Astrocyte of the spinal cord (primary cell): ENCODE data around the gene PPP2R5E.

ENCODE experiments used
- DNase-seq: peaks from one replicate; pipeline ENCODE4 v3.0.0; 2011; ENCODE audit warnings: low read depth, low spot score
- H3K4me3 ChIP-seq: 2 replicates; pipeline ENCODE4 v1.5.1; 2011; ENCODE audit warnings: low read depth, mild to moderate bottlenecking, low read length, moderate library complexity
- in situ Hi-C: cut with HindIII; loops from 2 replicates; pipeline ENCODE4 v1.10.0; 2017; ENCODE audit warnings: low sequenced_read_pairs
- TF ChIP-seq, protein P1 (sequence below): IDR thresholded peaks from 2 replicates; pipeline ENCODE4 v1.5.1; 2012; ENCODE audit warnings: low read depth, mild to moderate bottlenecking, low read length, inconsistent platforms

The PPP2R5E gene

DNA sequence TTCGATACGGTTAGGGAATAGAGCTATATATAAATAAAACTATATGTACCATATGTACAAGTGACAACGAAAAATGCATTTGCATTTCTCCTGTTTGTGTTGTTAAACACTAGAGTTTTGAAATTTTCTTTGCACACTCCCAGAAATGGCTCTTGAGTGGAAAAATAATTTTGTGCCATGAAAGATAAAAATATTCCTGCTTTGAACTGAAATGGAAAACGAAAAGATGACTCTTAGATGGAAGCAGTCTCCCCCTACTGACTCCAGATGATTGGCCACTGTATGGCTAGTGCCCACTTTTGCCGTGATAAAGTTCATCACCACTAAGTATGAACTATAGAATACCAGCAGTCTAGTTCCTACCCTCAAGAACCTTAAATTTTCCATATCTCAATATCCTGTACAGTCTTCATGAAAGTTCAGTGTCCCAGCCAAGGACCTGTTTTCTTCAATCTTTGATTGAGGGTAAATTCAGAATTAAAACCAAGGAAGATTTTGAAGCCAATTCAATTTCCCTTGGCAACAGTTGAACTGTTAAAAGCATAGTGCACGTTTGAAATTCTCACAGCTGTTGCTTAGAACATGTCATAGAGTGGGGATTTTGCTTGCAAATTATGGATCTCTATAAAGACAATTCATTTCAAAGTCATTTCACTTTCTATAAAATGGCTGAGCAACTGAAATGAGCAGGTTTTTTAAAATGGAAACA is 1.6 kb upstream of the PPP2R5E start:
- peak overlapping the region; percentile 99 for H3K4me3 ChIP-seq
- TF ChIP-seq, protein P1, sequence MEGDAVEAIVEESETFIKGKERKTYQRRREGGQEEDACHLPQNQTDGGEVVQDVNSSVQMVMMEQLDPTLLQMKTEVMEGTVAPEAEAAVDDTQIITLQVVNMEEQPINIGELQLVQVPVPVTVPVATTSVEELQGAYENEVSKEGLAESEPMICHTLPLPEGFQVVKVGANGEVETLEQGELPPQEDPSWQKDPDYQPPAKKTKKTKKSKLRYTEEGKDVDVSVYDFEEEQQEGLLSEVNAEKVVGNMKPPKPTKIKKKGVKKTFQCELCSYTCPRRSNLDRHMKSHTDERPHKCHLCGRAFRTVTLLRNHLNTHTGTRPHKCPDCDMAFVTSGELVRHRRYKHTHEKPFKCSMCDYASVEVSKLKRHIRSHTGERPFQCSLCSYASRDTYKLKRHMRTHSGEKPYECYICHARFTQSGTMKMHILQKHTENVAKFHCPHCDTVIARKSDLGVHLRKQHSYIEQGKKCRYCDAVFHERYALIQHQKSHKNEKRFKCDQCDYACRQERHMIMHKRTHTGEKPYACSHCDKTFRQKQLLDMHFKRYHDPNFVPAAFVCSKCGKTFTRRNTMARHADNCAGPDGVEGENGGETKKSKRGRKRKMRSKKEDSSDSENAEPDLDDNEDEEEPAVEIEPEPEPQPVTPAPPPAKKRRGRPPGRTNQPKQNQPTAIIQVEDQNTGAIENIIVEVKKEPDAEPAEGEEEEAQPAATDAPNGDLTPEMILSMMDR: peak; percentile 72
- peak; percentile 36 for DNase-seq
- in situ Hi-C loops: no loop called here

DNA sequence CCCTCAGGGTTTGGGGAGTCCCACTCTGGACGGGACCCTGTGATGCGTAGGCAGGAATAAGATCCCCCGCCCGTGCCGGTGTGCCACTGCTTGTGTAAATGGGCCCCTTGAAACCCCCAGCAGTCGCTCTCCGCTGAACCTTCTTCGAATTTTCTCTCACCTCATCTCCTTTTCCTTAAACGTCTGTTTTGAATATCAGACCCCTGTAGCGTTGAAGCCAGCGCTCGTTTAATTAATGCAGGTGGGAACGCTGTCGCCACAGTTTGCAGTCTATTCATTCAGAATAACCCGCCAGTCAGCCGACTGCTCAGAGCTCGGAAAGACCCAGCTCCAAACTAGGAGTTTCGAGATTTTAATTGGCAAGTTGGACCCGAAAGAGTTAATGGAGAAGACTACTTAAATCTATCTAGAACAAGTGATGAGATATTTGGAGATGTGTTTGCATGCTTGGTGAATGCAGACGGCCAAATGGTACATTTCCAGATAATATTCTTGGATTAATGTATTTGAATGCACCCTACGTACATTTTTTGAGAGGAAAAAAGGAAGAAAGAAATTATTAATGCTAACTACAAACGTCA is 739 bp upstream of the PPP2R5E start:
- H3K4me3 ChIP-seq: peak overlapping the region; percentile 99
- DNase-seq: peak; percentile 16
- TF ChIP-seq, protein P1: no peak
- in situ Hi-C loops: no loop called here

DNA sequence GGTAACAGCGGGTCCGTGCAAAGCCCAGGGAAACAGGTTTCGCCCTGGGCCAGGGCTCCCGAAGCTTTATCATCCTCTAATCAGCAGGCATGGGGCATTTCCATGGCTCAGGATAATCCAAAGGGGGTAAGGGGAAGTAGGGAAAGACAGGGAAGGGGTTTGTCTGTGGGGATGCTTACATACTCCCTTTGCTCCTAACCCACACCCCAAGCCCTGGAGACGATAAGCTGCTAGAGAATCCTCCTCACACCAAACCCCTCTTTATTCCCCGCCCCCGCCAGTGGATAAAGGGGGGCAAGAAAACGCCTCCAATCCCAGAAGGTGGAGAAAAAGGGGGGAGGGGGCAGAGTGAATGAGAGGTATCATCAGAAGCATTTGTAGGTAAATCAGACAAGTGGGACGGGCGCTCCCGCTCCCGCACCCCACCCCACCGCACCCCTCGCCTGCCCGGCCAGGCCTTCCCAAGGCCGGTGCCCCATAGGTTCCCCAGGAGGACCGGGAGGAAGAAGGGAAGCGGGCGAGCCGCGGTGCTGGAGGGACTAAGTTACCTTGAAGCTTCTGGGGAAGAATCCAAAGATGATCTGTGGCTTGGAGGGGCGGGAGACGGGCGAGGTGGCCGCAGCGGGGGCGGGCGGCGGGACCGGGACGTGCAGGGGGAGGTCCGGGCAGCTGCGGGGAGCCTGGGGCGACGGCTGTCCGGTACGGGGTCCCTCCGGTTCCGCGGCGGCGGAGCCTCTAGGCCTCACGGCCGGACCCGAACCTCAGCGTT is 762 bp downstream of the PPP2R5E start:
- TF ChIP-seq, protein P1: no peak
- in situ Hi-C loops: no loop called here
- peak overlapping the region; percentile 99 for H3K4me3 ChIP-seq
- DNase-seq: no peak

DNA sequence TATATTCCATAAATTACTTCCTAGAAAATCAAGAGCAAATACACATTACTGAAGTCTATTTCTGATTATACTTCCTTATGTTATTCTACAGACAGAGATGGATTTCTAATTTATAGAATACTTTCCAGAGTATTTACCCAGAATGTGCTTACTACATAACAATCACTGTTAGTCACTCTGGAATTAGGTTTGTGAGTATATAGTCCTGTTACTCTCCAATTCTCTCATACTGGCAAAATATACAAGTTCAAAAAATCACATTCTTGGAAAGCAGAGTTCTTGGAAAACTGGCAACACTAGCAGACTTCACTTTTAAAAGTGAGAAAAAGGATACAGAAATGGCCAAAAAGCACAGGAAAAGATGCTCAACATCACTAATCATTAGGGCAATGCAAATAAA is 7.3 kb downstream of the PPP2R5E start:
- in situ Hi-C loops: no loop called here
- no peak overlapping the region for H3K4me3 ChIP-seq
- DNase-seq: no peak
- TF ChIP-seq, protein P1: no peak

DNA sequence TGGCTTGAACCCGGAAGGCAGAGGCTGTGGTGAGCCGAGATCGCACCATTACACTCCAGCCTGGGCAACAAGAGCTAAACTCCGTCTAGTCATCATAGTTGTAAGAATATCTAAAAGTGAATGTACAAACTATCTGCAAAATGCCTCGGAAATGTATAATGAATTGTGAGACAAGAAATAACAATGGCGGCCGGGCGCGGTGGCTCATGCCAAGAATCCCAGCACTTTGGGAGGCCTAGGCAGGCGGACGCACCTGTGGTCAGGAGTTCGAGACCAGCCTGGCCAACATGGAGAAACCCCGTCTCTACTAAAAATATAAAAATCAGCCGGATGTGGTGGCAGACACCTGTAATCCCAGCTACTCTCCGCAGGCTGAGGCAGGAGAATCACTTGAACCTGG is 9.7 kb downstream of the PPP2R5E start:
- H3K4me3 ChIP-seq: no peak overlapping the region
- TF ChIP-seq, protein P1: no peak
- no peak for DNase-seq
- in situ Hi-C loops: no loop called here

DNA sequence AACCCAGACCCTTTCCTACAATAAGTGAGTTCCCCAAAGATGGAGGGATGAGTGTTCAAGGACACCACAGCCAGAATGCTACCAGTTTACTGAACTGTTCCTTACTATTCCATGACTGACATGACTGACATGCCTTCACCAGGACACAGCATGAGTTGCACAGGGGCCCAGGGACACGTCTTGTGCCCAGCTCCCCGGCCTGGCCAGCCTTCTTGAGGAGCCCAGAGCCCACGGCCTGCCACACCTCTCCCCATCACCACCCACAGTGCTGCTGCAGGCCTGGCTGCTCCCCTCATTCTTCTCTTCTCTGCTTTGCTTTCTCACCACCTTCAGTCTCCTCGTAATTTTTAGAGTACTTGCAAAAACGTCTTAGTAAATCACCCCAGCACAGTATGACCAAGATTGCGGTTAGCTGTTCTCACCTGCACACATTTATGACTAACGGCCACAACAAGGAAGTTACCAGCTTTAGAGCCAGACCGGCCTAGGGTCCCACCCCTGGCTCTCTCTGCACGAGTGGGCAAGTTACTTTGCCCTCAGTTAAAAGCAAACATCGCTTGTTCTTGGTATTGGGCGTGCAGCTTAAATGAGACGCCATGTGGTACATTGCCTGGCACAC is 18.5 kb downstream of the PPP2R5E start:
- in situ Hi-C loops: no loop called here
- TF ChIP-seq, protein P1: no peak
- DNase-seq: no peak
- no peak overlapping the region for H3K4me3 ChIP-seq
